NCI-H1436 (cell line): ENCODE data around the gene ANKRD1.
"Not testable (repeated sequence)": the region's sequence is repeated elsewhere in the genome, so short reads cannot be mapped to it uniquely, and the experiment has no call there.

Experiments
- DNase-seq: peaks from one replicate; lab custom pipeline; 2025; lab: John Stamatoyannopoulos, UW

ANKRD1 gene

GRCh38 chr10:90920986-90921666 lies at the start of gene ANKRD1:
TSS of gene ANKRD1 (minus strand) at chr10:90921087. CDS start at chr10:90921027, 60 bp downstream.
- DNase-seq: no peak

- no peak for DNase-seq
Observed at GRCh38 chr10:90969947-90970673, 49.2 kb upstream of the ANKRD1 start.

DNA sequence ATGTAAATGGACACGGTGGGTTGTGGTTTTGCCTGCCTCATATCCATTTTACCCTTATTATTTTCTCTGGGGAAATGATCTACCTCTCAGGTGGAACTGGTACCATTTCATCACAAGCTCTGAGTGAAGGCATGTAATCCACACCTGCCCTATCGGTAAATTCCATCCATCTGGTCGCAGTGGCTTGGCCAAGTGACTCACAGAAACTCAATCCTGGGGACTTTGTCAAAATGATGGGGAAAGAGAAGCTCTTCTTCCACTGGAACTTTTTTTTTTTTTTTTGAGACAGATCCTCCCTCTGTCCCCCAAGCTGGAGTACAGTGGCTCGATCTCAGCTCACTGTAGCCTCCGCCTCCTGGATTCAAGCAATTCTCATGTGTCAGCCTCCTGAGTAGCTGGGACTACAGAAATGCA lies 48.2 kb upstream of the ANKRD1 start:
- no peak for DNase-seq

DNA sequence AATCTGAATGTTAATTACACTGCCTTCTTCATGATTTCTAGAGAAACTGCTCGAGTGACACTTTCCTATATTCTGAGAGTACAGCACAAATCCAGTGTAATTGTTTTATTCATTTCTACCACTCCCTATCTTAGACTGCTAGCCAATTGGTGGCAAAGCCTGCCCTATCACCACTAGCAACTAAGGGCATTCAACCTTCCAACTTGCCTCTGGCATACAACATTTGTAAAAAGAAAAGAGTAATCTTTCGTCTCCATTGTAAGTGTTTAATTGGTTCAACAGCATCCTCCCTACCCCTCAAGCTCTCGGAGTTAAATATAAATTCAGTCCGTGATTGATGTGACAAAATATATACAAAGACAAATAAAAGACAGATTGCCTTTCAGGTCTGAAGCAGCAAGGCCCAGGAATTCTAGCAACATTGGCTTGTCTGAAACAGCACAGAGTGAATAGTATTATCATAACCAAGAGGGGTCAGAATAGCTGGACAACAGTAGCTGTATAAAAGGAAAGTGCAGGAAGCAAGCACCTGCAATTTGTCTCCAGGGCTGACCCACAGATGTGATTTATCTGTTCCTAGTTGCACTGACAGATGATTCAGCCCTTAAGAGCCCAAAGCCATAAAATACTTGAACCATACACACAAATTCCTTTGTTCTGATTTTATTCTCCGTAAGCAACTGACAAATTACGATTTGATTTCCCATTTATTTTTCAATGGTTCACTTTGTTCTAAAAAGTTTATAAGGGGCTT lies 47.6 kb upstream of the ANKRD1 start:
- no peak for DNase-seq

DNA sequence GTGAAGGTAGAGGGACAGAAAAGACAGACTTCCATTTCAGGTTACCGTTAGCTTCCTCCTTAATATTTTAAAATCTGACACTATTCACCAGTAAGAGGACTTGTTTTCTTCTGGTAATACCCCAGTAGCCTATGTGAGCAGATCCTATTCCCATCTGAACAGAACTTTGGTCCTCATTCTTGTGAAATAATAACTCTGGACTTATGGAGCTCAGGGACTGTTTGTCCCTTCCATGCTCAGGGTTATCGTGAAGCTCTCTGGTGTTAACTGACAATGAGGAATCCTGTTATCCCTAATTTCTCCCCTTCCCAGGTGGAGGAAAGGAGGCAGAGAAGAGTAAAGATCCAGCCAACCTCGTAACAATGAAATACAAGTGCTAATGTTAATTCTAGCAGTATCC lies 47.0 kb upstream of the ANKRD1 start:
- DNase-seq: no peak

DNA sequence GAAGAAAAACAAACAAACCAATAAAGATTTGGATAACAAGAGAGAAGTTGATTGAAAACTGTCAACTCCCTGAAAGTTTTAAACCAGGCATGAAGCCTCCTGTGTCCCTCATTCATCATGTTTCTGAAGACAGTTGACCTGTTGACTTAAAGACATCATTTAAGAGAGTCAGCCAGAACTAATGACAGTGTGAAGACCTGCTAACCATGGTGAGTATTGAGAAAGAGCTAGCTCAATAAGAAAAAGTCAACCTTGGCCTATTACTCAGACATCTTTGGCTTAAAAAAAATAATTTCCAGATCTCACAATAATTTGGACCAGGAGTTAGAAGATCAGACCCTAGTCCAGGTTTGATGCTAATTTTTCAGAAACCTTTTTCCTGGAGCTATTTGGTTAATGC lies 45.3 kb upstream of the ANKRD1 start:
- DNase-seq: no peak

- DNase-seq: no peak
Observed at GRCh38 chr10:90965720-90966119, 44.8 kb upstream of the ANKRD1 start.

DNA sequence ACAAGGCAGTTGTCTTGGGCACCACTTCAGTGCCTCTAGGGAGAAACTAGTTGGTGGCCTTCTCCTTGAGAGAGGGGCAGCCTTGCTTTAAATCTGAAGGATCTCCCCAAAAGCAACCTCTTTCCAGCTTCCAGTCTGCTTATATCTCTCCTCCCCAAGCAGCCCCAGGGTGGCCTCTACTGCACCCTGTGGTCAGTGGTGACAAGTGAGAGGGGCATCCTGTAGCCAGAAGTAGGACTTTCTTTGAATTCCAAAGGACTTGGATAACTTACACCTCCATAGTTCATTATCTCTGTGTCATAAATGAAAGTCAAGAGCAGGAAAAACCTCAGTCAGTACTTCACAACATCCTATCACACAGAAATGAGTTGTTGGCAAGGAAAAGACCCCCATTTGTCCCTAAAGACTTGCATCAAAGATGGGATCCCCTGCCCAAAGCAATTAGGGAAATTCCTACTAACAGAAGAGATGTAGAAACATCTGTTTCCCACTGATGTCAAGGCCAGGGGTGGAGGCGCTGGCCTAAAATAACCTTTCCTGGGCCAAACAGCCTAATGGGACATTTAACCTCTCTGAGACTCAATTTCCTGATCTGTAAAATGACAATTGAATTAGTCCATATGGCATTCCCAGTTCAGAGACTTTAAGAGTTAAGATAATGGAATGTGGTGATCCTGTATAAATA lies 44.0 kb upstream of the ANKRD1 start:
- DNase-seq: no peak

GRCh38 chr10:90963331-90963730 lies 42.4 kb upstream of the ANKRD1 start:
- DNase-seq: no peak

DNA sequence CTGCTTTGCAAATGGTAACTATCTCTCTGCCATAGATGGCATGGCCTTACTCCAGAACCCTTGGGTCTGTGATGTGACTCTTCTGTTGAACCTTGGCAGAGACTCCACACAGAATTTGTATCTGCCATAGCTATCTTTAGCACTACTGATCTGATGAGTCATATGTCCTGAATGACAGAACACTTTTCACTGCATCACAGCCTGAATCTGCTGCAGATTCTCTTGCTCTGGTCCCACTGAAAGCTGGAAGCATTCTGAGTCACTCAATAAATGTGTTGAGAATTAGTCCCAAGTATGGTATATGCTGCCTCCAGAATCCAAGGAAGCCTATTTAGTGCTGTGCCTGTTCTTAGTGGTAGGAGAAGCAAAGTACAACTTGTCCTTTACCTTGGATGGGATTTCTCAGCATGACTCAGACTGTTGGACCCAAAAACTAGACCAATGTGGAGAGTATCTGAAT lies 39.5 kb upstream of the ANKRD1 start:
- no peak for DNase-seq

DNA sequence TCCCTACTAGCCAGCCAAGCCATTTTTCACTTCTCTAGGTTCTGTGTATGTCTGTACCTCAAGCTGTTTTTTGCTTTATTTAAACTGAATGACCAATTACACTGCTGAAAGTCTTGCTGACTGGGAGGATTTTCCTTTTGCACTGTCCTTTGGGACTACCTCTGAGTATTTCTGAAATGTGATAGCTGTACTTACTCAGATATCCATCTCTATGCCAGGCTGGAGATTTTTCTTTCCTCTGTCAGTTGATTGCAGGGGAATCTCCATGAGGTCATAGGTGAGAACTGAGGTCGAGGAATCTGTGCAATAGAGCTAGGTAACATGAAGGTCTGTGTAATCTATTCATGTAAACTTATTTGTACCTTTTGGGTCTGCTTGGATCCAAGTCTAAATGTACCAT lies 38.9 kb upstream of the ANKRD1 start:
- no peak for DNase-seq

DNA sequence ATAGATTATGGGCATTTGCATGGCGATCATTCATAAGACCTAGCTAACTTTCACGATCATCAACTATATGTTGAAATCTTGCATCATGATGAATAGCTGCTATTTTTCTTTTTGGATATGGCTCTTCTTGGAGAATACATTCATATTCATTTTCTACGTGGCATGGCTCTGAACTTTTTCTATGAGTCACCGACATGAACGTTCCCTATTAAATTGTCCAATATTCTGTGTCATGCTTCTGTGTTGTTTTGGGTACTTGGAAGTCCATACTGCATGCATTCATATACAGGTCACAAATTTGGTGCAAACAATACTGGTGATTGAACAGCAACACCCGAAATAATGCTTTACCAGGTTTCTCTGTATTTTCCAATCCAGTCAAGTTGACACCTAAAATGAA lies 37.9 kb upstream of the ANKRD1 start:
- DNase-seq: no peak

DNA sequence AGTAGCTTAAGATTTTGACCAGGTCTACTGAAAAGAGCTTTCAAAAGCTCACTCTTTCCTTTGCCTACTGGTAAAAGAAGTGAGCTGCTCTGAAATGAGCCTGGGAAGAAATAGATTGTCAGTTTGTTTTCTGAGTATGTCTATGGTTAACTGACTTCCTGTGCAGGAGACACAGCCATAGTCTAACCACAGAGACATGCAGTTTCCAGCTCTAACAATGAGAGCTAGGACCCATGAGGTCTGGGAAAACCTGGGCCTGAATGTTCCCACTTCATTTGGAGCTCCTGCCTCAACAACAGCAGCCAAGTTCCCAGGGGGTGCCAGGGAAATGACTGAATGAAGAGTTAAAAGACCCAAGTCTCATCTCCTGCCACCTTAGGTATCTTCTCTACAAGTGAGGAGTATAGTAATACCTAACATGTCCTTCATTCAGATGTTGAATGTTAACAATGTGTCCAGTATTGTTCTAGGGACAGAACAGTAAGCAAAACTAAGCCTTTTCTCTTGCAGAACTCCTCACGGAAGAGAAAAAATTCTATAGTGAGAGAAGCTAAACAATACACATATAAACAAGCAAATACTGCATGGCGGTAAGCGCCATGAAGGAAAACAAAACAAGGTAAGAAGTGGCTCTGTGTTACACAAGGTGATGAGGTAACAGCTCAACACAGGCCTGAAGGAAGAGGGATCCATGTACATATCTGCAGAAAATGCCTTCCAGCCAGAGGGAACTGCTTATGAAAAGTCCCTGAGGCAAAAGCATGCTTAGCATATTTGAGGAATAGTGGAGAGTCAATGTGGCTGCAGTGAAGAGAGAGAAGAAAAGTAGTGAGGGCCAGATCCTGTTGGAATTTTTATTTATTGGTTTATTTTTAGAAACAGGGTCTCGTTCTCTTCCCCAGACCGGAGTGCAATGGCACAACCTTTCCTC lies 26.4 kb upstream of the ANKRD1 start:
- no peak for DNase-seq

DNA sequence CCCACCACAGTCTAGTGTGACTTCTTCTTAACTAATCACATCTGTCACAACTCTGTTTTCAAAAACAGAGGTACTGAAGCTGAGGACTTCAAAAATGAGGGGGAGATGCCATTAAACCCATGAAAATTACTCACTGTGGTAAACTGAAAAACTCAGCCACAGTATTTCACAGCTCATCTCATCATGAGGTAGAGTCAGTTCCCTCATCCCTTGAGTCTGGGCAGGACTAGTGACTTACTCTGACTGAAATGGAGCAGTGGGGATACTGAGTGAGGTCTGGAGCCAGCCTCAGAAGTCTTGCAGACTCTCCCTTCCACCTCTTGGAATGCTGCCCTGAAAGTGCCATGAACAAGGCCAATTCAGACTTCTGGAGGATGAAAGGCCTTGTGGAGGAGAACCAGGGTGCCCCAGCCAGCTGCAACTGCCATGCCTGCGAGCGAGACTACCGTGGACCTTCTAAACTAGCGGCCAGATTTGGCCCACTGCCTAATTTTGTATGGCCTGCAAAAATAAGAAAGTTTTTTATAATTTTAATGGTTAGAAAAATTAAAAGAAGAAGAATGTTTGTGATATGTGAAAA lies 24.7 kb upstream of the ANKRD1 start:
- no peak for DNase-seq

DNA sequence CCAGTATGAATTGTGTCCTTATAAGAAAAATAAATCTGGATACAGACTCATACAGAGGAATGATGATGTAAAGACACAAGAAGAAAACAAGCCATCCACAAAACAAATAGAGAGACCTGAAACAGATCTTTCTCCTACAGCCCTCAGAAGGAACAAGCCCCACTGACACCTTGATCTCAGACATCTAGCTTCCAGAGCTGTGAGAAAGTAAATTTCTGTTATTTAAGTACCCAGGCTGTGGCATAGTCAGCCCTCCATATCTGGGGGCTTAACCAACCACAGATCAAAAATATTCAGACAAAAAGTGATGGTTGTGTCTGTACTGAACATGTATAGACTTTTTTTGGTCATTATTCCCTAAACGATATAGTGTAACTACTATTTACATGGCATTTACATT lies 23.9 kb upstream of the ANKRD1 start:
- DNase-seq: no peak

DNA sequence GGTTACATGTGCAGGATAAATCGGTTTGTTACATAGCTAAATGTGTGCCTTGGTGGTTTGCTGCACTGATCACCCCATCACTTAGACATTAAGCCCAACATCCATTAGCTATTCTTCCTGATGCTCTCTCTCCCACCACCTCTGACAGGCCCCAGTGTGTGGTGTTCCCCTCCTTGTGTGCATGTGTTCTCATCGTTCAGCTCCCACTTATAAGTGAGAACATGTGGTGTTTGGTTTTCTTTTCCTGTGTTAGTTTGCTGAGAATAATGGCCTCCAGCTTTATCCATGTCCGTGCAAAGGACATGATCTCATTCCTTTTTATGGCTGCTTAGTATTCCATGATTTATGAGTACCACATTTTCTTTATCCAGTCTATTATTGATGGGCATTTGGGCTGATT lies 22.1 kb upstream of the ANKRD1 start:
- DNase-seq: not testable (repeated sequence)

DNA sequence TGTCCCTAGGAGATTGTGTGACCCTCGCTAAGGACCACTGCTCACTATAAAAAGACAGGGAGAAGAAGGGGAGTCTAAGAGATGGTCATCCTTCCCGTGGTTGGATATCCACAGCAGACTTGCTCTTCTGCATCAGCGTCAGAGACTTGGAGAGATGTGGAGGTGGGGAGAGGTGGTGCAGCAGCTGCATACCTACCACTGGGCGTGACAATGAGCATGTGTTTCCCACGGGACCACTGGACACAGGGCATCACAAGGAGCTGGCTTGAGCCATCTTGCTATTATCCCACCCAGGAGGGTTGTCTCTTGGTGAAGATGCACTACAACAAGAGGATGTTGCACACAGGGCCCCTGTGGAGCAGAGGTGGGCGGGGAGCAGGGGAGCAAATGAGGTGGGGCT lies 18.8 kb upstream of the ANKRD1 start:
- DNase-seq: no peak

DNA sequence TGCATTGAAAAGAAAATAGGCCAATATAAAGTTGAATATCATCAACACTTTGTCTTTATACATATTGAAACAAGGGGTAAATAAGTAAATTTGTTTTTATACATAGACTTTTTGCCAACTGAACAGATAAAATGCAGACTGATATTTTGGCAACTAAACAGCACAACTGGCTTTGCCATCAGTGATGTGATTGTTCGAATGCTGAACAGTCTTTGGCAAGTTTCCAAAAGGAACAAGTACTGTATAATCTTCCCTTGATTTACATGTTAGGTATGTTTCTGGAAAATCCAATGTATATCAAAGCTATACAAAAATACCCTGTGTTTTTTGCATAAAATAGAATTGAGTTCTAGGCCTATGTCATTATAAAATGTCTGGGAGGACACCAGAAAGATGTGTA lies 18.2 kb upstream of the ANKRD1 start:
- DNase-seq: no peak

- DNase-seq: no peak
Observed at GRCh38 chr10:90937645-90938258, 16.9 kb upstream of the ANKRD1 start.

- DNase-seq: no peak
Observed at GRCh38 chr10:90936276-90936659, 15.4 kb upstream of the ANKRD1 start.
